Activated CD4-positive, alpha-beta T cell treated with anti-CD3 and anti-CD28 coated beads, Interleukin-2, amount 10 ng/mL, durations not matched to agents 24 days and 14 days (primary cell): ENCODE measurements around the gene RBM33. TPM values are rescaled to one million over a fixed set of nuclear protein-coding genes. Genes with fewer than 3 reads are reported as not detected.
"Not testable (repeated sequence)": the region's sequence is repeated elsewhere in the genome, so short reads cannot be mapped to it uniquely, and the experiment has no call there.

Source experiments
- DNase-seq: peaks from one replicate; pipeline ENCODE4 v3.0.0; 2022
- H3K27ac Mint-ChIP-seq: one replicate; pipeline ENCODE4 v1.8.0; 2022; ENCODE audit warnings: mild to moderate bottlenecking, mixed read lengths
- H3K27me3 Mint-ChIP-seq: one replicate; pipeline ENCODE4 v1.8.0; 2022; ENCODE audit warnings: mixed read lengths
- H3K36me3 Mint-ChIP-seq: one replicate; pipeline ENCODE4 v1.8.0; 2022; ENCODE audit warnings: low read depth, mild to moderate bottlenecking, mixed read lengths
- H3K4me1 Mint-ChIP-seq: one replicate; pipeline ENCODE4 v1.8.0; 2021; ENCODE audit warnings: mixed read lengths
- H3K4me3 Mint-ChIP-seq: one replicate; pipeline ENCODE4 v1.8.0; 2022; ENCODE audit warnings: mild to moderate bottlenecking, moderate library complexity, mixed read lengths
- H3K9me3 Mint-ChIP-seq: one replicate; pipeline ENCODE4 v1.8.0; 2021; ENCODE audit warnings: mixed read lengths
- intact Hi-C: fragments of 100-400 bp; cut with micrococcal nuclease; formaldehyde crosslinking; loops from one replicate; pipeline ENCODE4 v1.15.1; 2023
- total RNA-seq: library from RNA; stranded (reverse); gene quantifications from 2 replicates; pipeline ENCODE4 v1.2.3, GENCODE V29; 2022

RBM33 gene
- total RNA-seq, 1 donor from 2014 or later: 79.5 TPM

- Mint-ChIP-seq H3K27ac (no peak overlapping the region), H3K27me3 (no peaks in the 10 kb centered on the region), H3K4me1 (peaks cover 43% of the 10 kb centered on the region), H3K36me3 (peaks cover 48% of the 10 kb centered on the region), H3K4me3 (no peak overlapping the region), H3K9me3 (no peaks in the 10 kb centered on the region)
- intact Hi-C loops: loop anchor here (5.0 kb wide), 1 partner anchor 51 kb away; no protein-coding TSS in a partner anchor
- no peak for DNase-seq
Observed at GRCh38 chr7:155680864-155681263, 36.4 kb downstream of the RBM33 start.

DNA sequence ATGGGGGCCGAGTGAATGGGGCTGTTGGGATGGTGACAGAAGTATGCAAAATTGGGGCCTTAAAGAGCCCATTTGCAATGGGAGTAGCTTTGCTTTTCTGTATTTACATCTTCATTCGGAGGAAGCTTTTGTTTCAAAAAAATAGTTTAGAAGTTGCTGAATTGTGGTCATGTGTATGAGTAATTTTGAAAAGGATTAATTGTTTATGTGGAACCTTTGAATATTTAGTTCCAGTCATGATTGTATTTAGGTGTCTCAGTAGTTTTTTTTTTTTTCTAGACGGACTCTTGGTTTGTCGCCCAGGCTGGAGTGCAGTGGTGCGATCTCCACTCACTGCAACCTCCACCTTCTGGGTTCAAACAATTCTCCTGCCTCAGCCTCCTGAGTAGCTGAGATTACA, 37.2 kb downstream of the RBM33 start:
- peak overlapping the region; percentile 37 for H3K27ac Mint-ChIP-seq
- H3K27me3 Mint-ChIP-seq: no peaks in the 10 kb centered on the region
- H3K4me1 Mint-ChIP-seq: peaks cover 39% of the 10 kb centered on the region
- no peak overlapping the region for H3K4me3 Mint-ChIP-seq
- H3K36me3 Mint-ChIP-seq: peaks cover 50% of the 10 kb centered on the region
- intact Hi-C loops: loop anchor here (5.0 kb wide), 1 partner anchor 51 kb away; no protein-coding TSS in a partner anchor
- H3K9me3 Mint-ChIP-seq: peaks cover 3% of the 10 kb centered on the region
- DNase-seq: no peak

DNA sequence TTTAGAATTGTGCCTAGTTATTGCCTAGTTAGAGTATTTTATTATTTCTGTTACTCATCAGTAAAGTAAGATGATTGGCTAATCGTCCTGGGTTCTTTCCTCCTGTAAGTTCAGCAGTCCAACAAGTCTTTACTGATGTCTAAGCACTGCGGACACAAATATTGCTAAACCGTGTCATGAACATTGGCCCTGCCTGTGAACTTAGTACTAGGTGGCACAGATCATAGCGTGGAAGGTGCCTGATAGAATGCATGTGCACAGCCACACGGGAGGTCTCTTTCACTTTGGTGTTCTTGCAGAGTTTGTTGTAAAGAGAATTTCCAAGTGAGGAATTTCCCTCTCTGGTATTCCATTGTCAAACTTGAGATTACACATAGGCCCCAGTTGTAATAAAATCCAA, 38.0 kb downstream of the RBM33 start:
- H3K4me1 Mint-ChIP-seq: peaks cover 35% of the 10 kb centered on the region
- H3K4me3 Mint-ChIP-seq: no peak overlapping the region
- no peak overlapping the region for H3K27ac Mint-ChIP-seq
- intact Hi-C loops: loop anchor here (5.0 kb wide), 1 partner anchor 50 kb away; no protein-coding TSS in a partner anchor
- H3K36me3 Mint-ChIP-seq: peaks cover 56% of the 10 kb centered on the region
- peaks cover 3% of the 10 kb centered on the region for H3K9me3 Mint-ChIP-seq
- no peaks in the 10 kb centered on the region for H3K27me3 Mint-ChIP-seq
- DNase-seq: no peak

- no peak for DNase-seq
- peaks cover 61% of the 10 kb centered on the region for H3K36me3 Mint-ChIP-seq
- H3K9me3 Mint-ChIP-seq: peaks cover 3% of the 10 kb centered on the region
- H3K4me3 Mint-ChIP-seq: no peak overlapping the region
- H3K4me1 Mint-ChIP-seq: peaks cover 35% of the 10 kb centered on the region
- no peak overlapping the region for H3K27ac Mint-ChIP-seq
- intact Hi-C loops: loop anchor here (5.0 kb wide), 1 partner anchor 49 kb away; no protein-coding TSS in a partner anchor
- no peaks in the 10 kb centered on the region for H3K27me3 Mint-ChIP-seq
Observed at GRCh38 chr7:155683098-155683497, 38.6 kb downstream of the RBM33 start.

DNA sequence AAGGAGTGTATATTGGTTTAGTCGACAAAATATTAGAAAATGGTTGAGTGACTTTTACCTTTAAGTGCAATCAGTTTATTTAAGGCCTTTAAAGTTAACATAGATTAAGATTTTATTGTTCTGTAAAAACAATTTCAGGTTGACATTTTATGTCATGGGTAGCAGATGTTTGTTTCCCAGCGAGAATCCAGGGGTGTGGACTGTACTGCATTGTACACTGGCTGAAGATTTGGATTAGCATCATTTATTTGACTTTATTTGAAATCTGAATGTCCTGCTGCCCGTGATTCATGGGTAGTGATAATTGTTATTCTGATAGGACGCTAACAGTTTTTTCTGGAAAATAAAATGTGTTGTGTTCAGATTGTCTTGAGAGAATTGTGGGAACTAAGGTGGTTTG, 39.3 kb downstream of the RBM33 start:
- peaks cover 35% of the 10 kb centered on the region for H3K4me1 Mint-ChIP-seq
- H3K27ac Mint-ChIP-seq: no peak overlapping the region
- intact Hi-C loops: loop anchor here (5.0 kb wide), 1 partner anchor 49 kb away; no protein-coding TSS in a partner anchor
- peaks cover 3% of the 10 kb centered on the region for H3K9me3 Mint-ChIP-seq
- no peak overlapping the region for H3K4me3 Mint-ChIP-seq
- no peak for DNase-seq
- H3K36me3 Mint-ChIP-seq: peaks cover 67% of the 10 kb centered on the region
- H3K27me3 Mint-ChIP-seq: no peaks in the 10 kb centered on the region

DNA sequence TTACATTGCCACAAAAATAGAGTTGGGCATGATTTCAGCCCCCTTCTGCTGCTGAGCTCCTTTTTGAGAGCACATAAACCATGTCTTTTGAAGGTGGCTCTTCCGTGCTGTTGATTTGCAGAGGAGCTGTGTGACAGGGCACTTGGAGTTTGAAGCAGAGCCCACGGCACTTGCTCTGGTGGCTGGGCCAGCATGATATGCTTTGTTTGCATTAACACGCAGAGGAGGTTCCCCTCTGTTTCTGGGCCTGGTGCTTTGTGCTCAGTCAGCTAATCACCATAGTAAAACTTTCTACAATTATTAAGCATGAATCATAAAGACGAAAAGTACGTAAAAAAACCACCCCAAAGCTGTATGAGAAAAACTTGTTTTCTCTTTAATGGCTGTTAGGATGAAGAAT, 40.1 kb downstream of the RBM33 start:
- peaks cover 37% of the 10 kb centered on the region for H3K4me1 Mint-ChIP-seq
- intact Hi-C loops: loop anchor here (5.0 kb wide), 1 partner anchor 48 kb away; no protein-coding TSS in a partner anchor
- H3K4me3 Mint-ChIP-seq: peak overlapping the region; percentile 10
- H3K9me3 Mint-ChIP-seq: peaks cover 3% of the 10 kb centered on the region
- peak overlapping the region; percentile 64 for H3K27ac Mint-ChIP-seq
- H3K27me3 Mint-ChIP-seq: no peaks in the 10 kb centered on the region
- DNase-seq: no peak
- peaks cover 68% of the 10 kb centered on the region for H3K36me3 Mint-ChIP-seq

DNA sequence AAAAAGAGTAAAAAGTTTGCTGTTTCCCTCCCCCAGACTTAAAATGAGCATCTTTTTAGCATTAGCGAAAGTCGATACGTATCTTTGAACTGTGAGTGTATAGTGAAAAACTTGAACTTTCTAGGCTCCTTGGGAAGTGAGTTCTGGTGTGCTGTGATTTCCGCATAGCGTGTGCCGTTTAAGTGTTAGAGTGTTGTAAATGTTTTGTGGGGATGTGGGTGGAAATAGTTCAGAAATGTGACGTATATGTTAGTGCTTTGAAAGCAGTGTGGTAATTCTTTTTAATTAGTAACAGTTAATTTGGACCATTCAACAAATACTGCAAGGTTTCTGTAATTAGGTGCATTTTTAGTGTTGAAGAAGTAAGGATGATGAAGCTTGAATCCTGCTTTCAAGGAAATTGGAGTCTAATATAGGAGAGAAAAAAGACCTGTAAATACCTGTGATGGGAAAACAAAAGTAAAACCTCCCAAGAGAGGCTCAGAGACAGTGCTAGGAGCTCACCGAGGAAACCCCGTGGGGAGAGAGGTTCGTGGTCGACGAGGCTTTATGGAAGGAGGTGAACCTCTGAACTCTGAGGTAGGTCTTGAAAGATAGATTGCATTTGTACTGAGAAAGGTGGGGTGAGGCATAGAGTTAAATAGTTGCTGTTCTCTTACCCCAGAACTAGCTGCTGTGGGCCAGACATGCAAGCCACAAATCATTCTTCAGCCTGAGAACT, 40.8 kb downstream of the RBM33 start:
- Mint-ChIP-seq H3K4me3 (peak overlapping the region; percentile 24), H3K36me3 (peaks cover 75% of the 10 kb centered on the region), H3K27me3 (no peaks in the 10 kb centered on the region), H3K4me1 (peaks cover 44% of the 10 kb centered on the region), H3K27ac (peak overlapping the region; percentile 64), H3K9me3 (peaks cover 3% of the 10 kb centered on the region)
- intact Hi-C loops: no loop called here
- DNase-seq: peak; percentile 82

DNA sequence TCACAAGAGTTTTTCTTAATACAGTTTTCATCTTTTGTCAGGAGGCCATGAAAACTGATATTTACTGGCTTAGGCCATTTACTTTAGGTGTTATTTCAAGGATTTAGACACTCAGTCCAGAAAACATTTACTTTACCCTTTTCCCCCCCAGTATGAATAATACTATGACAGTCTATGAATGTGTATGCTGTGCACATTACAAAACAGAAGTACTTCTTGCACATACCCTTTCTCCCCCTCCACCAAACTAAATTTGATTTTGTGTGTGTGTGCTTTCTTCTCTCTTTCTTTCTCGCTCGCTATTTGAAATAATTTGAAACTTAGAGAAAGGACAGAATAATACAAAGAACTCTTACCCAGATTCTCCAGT, 41.3 kb downstream of the RBM33 start:
- Mint-ChIP-seq H3K27ac (peak overlapping the region; percentile 64), H3K27me3 (no peaks in the 10 kb centered on the region), H3K9me3 (peaks cover 3% of the 10 kb centered on the region), H3K36me3 (peaks cover 76% of the 10 kb centered on the region), H3K4me1 (peaks cover 45% of the 10 kb centered on the region), H3K4me3 (no peak overlapping the region)
- DNase-seq: no peak
- intact Hi-C loops: no loop called here

- H3K27me3 Mint-ChIP-seq, H3K9me3 Mint-ChIP-seq, DNase-seq, intact Hi-C loops, H3K27ac Mint-ChIP-seq, H3K4me3 Mint-ChIP-seq: not testable (repeated sequence)
- Mint-ChIP-seq H3K36me3 (peaks cover 71% of the 10 kb centered on the region), H3K4me1 (peaks cover 44% of the 10 kb centered on the region)
Observed at GRCh38 chr7:155686620-155687324, 42.3 kb downstream of the RBM33 start.

DNA sequence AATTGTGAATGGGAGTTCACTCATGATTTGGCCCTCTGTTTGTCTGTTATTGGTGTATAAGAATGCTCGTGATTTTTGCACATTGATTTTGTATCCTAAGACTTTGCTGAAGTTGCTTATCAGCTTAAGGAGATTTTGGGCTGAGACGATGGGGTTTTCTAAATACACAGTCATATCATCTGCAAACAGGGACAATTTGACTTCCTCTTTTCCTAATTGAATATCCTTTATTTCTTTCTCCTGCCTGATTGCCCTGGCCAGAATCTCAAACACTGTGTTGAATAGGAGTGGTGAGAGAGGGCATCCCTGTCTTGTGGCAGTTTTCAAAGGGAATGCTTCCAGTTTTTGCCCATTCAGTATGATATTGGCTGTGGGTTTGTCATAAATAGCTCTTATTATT, 43.8 kb downstream of the RBM33 start:
- H3K9me3 Mint-ChIP-seq, H3K27me3 Mint-ChIP-seq, intact Hi-C loops, DNase-seq, H3K4me3 Mint-ChIP-seq, H3K27ac Mint-ChIP-seq: not testable (repeated sequence)
- peaks cover 51% of the 10 kb centered on the region for H3K4me1 Mint-ChIP-seq
- peaks cover 68% of the 10 kb centered on the region for H3K36me3 Mint-ChIP-seq

DNA sequence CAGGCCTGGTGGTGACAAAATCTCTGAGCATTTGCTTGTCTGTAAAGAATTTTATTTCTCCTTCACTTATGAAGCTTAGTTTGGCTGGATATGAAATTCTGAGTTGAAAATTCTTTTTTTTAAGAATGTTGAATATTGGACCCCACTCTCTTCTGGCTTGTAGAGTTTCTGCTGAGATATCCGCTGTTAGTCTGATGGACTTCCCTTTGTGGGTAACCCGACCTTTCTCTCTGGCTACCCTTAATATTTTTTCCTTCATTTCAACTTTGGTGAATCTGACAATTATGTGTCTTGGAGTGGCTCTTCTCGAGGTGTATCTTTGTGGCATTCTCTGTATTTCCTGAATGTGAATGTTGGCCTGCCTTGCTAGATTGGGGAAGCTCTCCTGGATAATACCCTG, 46.2 kb downstream of the RBM33 start:
- H3K27ac Mint-ChIP-seq, intact Hi-C loops, H3K27me3 Mint-ChIP-seq, H3K4me3 Mint-ChIP-seq, DNase-seq, H3K9me3 Mint-ChIP-seq: not testable (repeated sequence)
- Mint-ChIP-seq H3K36me3 (peaks cover 48% of the 10 kb centered on the region), H3K4me1 (peaks cover 43% of the 10 kb centered on the region)

- DNase-seq: peak; percentile 62
- Mint-ChIP-seq H3K9me3 (no peaks in the 10 kb centered on the region), H3K4me3 (no peak overlapping the region), H3K4me1 (peaks cover 46% of the 10 kb centered on the region), H3K27ac (no peak overlapping the region), H3K27me3 (no peaks in the 10 kb centered on the region), H3K36me3 (peaks cover 37% of the 10 kb centered on the region)
- intact Hi-C loops: no loop called here
Observed at GRCh38 chr7:155692317-155692716, 47.9 kb downstream of the RBM33 start.

- Mint-ChIP-seq H3K9me3 (no peaks in the 10 kb centered on the region), H3K4me1 (peaks cover 49% of the 10 kb centered on the region), H3K4me3 (no peak overlapping the region), H3K27me3 (no peaks in the 10 kb centered on the region), H3K36me3 (peaks cover 30% of the 10 kb centered on the region), H3K27ac (no peak overlapping the region)
- intact Hi-C loops: no loop called here
- no peak for DNase-seq
Observed at GRCh38 chr7:155693826-155694225, 49.4 kb downstream of the RBM33 start.

GRCh38 chr7:155694851-155695250, 50.4 kb downstream of the RBM33 start:
- no peak overlapping the region for H3K4me3 Mint-ChIP-seq
- H3K4me1 Mint-ChIP-seq: peaks cover 47% of the 10 kb centered on the region
- no peaks in the 10 kb centered on the region for H3K27me3 Mint-ChIP-seq
- no peaks in the 10 kb centered on the region for H3K9me3 Mint-ChIP-seq
- peaks cover 27% of the 10 kb centered on the region for H3K36me3 Mint-ChIP-seq
- intact Hi-C loops: no loop called here
- no peak for DNase-seq
- H3K27ac Mint-ChIP-seq: no peak overlapping the region
